ENCODE measurements around the gene POLE. TPM values are rescaled to one million over a fixed set of nuclear protein-coding genes. Genes with fewer than 3 reads are reported as not detected.

POLE gene
- total and polyA plus RNA-seq, 2 of the 4 experiments (the other 2 are of a cell fraction): 17.2 to 20.7 TPM

DNA sequence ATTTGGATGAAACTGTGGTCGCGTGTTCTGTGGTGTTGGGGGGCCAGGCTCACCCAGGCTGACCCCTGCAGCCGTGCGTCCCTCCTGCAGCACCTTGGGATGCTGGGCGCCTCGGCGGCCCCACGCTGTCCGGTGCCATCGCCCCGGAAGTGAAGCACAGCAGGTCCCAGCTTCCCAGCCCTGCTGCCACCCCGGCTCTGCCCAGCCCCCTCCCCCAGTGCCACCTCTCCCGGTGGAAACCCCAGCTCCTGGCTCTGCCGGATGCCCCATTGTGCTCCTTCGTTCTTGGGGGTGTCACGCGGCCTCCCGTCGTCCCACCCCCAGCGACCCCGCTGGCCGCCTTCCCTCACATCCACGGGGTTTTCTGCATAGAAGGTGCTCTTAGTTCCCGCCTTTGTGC, 102.0 kb downstream of the POLE start:
- no peaks in the 10 kb centered on the region for H3K9me1 ChIP-seq (ENCODE audit: insufficient read depth, low read length)
- no peak overlapping the region for H2BK15ac ChIP-seq (ENCODE audit: low read depth, low read length)
- ATAC-seq (ENCODE audit: low read depth) (no peak), DNase-seq (no peak)
- H3K9ac ChIP-seq (ENCODE audit: low read depth, low read length): no peak overlapping the region
- no peak overlapping the region for H2BK5ac ChIP-seq (ENCODE audit: low read depth, low read length, poor library complexity, severe bottlenecking)
- no peak overlapping the region for H4K91ac ChIP-seq (ENCODE audit: insufficient read depth, low read depth, low read length)
- POLR2A ChIA-PET (ENCODE audit: unreplicated experiment): no interaction called here
- no peaks in the 10 kb centered on the region for H3K4me1 ChIP-seq (ENCODE audit: control insufficient read depth, insufficient read depth, low read length)
- H3K14ac ChIP-seq (replicated peaks; ENCODE audit: low read depth, low read length): no peak overlapping the region
- H3K18ac ChIP-seq (ENCODE audit: low read depth, low read length): no peak overlapping the region
- H3K27me3 ChIP-seq (ENCODE audit: control insufficient read depth, insufficient read depth, low read length): peaks cover 6% of the 10 kb centered on the region; the same call in 1 of the 2 replicates
- H2BK120ac ChIP-seq (ENCODE audit: low read depth, low read length): no peak overlapping the region
- dilution Hi-C loops (cut with HindIII; ENCODE audit: low sequenced_read_pairs, unreplicated experiment) (no loop called here), intact Hi-C loops (cut with micrococcal nuclease) (no loop called here), in situ Hi-C loops (cut with MboI; ENCODE audit: low sequenced_read_pairs) (no loop called here)
- H2AK5ac ChIP-seq (ENCODE audit: low read depth, low read length): no peak overlapping the region
- peaks cover 12% of the 10 kb centered on the region; the same call in 1 of the 2 replicates for H3K36me3 ChIP-seq (ENCODE audit: control insufficient read depth, insufficient read depth, low read length)
- no TSS peak for BruUV-seq (replicated peaks)
- no peak overlapping the region for H3K4me2 ChIP-seq (ENCODE audit: low read depth, low read length)
- no peak overlapping the region for H3K56ac ChIP-seq (ENCODE audit: extremely low read depth, insufficient read depth, low read length)
- no peak overlapping the region for H3K23ac ChIP-seq (ENCODE audit: low read depth, low read length)
- WGBS, 2 experiments (ENCODE audit: extremely low coverage in 2 of 2, insufficient read length in 1 of 2): 68% methylated on average over 4 of the region's 24 CpGs; no CpG with 5 or more reads in 1 of the 2 experiments
- H2AFZ ChIP-seq (replicated peaks; ENCODE audit: low read length, poor library complexity): no peak overlapping the region
- no peak overlapping the region for H3K27ac ChIP-seq (ENCODE audit: insufficient read depth, low read length)
- no peaks in the 10 kb centered on the region for H4K20me1 ChIP-seq (ENCODE audit: insufficient read depth, low read length)
- no peak overlapping the region for H4K5ac ChIP-seq (ENCODE audit: low read depth, low read length)
- CTCF ChIA-PET: no interaction called here
- H2AK9ac ChIP-seq (replicated peaks; ENCODE audit: low read depth, low read length, poor library complexity): no peak overlapping the region
- H2BK20ac ChIP-seq (ENCODE audit: low read depth, low read length): no peak overlapping the region
- TF ChIP-seq USF2 (IDR thresholded peaks at IDR 0.05; ENCODE audit: low read depth, low read length) (no peak), NFE2L2 (IDR thresholded peaks at IDR 0.05; ENCODE audit: low read depth, low read length) (no peak), BHLHE40 (IDR thresholded peaks at IDR 0.05; ENCODE audit: low read depth, low read length) (no peak), RAD21 (IDR thresholded peaks at IDR 0.05; ENCODE audit: low read length) (no peak), MAZ (IDR thresholded peaks at IDR 0.05; ENCODE audit: borderline replicate concordance, low read depth, low read length) (no peak), MAFK (IDR thresholded peaks at IDR 0.05; ENCODE audit: low read depth, low read length) (no peak), CHD1 (IDR thresholded peaks at IDR 0.05; ENCODE audit: low read depth, low read length) (no peak), MXI1 (IDR thresholded peaks at IDR 0.05; ENCODE audit: borderline replicate concordance, low read depth, low read length) (no peak), CEBPB (IDR thresholded peaks at IDR 0.05; ENCODE audit: low read depth, low read length) (no peak), POLR2A (IDR thresholded peaks at IDR 0.05; ENCODE audit: low read depth, low read length) (no peak), RFX5 (IDR thresholded peaks at IDR 0.05; ENCODE audit: low read depth, low read length) (no peak), FOS (IDR thresholded peaks at IDR 0.05; ENCODE audit: low read depth, low read length) (no peak), RCOR1 (IDR thresholded peaks at IDR 0.05; ENCODE audit: insufficient replicate concordance, low read length) (no peak)
- TF ChIP-seq, protein P1, sequence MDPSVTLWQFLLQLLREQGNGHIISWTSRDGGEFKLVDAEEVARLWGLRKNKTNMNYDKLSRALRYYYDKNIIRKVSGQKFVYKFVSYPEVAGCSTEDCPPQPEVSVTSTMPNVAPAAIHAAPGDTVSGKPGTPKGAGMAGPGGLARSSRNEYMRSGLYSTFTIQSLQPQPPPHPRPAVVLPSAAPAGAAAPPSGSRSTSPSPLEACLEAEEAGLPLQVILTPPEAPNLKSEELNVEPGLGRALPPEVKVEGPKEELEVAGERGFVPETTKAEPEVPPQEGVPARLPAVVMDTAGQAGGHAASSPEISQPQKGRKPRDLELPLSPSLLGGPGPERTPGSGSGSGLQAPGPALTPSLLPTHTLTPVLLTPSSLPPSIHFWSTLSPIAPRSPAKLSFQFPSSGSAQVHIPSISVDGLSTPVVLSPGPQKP (IDR thresholded peaks at IDR 0.05; ENCODE audit: borderline replicate concordance, low read depth, low read length): no peak
- TF ChIP-seq, protein P2, sequence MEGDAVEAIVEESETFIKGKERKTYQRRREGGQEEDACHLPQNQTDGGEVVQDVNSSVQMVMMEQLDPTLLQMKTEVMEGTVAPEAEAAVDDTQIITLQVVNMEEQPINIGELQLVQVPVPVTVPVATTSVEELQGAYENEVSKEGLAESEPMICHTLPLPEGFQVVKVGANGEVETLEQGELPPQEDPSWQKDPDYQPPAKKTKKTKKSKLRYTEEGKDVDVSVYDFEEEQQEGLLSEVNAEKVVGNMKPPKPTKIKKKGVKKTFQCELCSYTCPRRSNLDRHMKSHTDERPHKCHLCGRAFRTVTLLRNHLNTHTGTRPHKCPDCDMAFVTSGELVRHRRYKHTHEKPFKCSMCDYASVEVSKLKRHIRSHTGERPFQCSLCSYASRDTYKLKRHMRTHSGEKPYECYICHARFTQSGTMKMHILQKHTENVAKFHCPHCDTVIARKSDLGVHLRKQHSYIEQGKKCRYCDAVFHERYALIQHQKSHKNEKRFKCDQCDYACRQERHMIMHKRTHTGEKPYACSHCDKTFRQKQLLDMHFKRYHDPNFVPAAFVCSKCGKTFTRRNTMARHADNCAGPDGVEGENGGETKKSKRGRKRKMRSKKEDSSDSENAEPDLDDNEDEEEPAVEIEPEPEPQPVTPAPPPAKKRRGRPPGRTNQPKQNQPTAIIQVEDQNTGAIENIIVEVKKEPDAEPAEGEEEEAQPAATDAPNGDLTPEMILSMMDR (conservative IDR thresholded peaks at IDR 0.05; ENCODE audit: low read depth, low read length): no peak
- H3K4me3 ChIP-seq (ENCODE audit: insufficient read depth, low read depth, low read length): no peak overlapping the region
- no peaks in the 10 kb centered on the region for H3K79me1 ChIP-seq (ENCODE audit: low read depth in 1 of 2, low read length in 2 of 2)
- peaks cover 5% of the 10 kb centered on the region; the same call in 1 of the 2 replicates for H3K9me3 ChIP-seq (ENCODE audit: control insufficient read depth, insufficient read depth, low read length)
- no peak overlapping the region for H4K8ac ChIP-seq (ENCODE audit: low read depth in 2 of 2, low read length in 2 of 2)
- H3K4ac ChIP-seq (ENCODE audit: low read depth, low read length): no peak overlapping the region

All from IMR-90 (cell line).